ENCODE results near the gene SPTLC2.

DNA sequence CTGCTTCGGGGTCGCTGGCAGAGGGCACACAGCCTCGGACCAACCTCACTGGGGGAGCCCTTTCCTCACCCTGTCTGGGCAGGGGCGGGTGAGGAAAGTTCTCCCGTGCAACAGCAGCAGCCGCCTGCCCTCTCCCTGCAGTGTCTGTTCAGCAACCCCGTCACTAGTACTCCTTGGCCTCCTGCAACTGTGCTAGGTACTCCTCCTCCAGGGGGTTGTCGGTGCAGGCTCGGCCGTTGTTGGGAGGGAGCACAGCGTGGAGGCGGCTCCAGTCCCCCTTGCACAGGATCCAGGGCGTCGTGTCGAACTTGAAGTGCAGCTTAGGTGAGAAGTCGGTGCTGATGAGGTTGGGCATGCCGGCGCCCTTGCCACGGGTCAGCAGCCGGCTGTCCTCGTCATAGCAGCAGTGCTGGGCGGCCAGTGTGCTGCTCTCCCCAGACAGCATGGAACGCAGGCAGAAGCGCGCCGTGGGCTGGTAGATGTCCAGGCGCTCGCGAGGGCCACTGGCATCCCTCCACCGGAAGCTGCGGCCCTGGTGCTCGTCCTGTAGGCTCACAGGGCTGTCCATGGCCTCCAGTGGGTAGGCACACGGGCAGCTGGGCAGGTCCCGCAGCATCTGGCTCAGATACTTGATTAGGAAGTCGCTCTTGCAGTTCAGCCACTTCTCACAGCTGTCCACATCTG, 140.9 kb downstream of the SPTLC2 start:
- TF ChIP-seq, protein P1, sequence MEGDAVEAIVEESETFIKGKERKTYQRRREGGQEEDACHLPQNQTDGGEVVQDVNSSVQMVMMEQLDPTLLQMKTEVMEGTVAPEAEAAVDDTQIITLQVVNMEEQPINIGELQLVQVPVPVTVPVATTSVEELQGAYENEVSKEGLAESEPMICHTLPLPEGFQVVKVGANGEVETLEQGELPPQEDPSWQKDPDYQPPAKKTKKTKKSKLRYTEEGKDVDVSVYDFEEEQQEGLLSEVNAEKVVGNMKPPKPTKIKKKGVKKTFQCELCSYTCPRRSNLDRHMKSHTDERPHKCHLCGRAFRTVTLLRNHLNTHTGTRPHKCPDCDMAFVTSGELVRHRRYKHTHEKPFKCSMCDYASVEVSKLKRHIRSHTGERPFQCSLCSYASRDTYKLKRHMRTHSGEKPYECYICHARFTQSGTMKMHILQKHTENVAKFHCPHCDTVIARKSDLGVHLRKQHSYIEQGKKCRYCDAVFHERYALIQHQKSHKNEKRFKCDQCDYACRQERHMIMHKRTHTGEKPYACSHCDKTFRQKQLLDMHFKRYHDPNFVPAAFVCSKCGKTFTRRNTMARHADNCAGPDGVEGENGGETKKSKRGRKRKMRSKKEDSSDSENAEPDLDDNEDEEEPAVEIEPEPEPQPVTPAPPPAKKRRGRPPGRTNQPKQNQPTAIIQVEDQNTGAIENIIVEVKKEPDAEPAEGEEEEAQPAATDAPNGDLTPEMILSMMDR (conservative IDR thresholded peaks at IDR 0.05; ENCODE audit: low read length): no peak
- TF ChIP-seq EZH2phosphoT487 (IDR thresholded peaks at IDR 0.05; ENCODE audit: borderline replicate concordance): no peak
